CD4-positive, alpha-beta T cell treated with Interleukin-6 at 100 ng/mL for 8 hours (primary cell): ENCODE measurements around the gene RNF152.

Experiments used
- DNase-seq: peaks from one replicate; pipeline ENCODE4 v3.0.0-alpha.2; 2020; ENCODE audit warnings: mixed read lengths, low spot score

RNF152 gene

DNA sequence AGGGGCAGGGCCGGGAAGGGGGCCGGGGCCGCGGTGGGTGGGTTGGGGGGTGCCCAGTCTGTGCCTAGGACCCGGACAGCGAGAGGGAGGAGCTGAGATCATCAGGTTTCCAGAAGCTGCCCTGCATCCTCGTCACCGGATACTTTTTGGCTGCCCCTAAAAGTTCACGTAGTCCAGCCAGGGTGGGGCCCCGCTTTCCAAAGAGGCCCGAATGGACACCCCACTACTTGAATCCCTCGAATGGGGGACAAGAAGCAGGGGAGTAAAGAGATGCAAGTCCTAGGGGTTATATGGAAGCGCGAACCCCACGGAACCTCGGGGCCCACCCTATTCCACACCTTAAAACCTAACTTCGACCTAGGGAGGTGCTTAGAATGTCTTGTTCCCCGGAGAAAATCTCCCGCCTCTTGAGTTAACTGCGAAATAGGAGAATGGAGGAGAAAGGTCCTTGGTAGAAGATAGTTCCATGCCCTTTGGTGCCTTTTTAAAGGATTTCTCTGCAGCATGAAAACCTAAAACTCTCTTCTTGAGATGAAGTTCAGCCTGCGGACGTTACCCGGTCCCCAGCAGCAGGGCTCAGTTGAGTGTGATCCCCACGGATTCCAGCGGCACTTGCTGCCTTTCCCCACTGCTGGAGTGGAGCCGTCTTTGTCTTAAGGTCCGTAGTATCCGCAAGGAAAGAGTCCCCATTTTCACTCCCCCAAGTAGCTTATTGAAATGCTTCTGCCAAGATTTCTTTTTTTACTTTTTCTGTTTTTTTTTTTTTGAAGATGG lies 2.1 kb upstream of the RNF152 start:
- no peak for DNase-seq

DNA sequence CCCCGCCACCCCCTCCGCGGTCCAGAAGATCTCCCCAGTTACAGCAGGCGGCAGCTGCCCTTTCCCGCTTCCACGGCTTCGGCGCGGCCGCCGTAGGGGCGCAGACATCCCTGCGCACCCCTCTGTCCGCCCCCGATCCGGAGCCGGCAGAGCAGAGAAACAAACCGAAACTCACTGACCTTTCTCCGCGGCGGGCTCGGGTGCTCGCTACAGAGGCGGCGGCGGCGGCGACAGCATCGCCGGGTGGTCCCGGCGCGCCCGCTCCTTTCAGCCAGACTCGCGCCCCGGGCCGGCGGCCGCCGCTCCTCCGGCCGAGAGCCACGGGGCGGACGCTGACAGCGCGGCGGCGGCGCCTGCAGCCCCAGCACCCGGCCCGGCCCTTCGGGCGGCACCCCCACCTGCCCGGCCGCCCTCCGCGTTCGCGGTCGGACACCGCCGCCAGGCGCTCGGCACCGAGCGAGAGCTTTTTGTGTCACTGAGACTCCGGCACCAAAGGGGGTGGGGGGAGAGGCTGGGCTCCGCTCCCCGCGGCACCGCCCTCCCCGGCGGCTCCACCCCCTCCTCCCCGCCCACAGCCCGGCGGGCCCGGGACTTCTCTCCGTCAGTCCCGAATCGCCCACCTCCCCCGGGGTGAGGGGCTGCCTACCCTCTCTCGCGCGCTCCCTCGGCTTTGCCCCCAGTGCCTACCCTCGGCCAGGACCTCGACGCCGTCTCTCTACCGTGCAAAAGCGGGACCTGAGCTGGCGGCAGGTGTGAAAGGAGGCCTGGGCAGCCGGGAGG lies 1.4 kb upstream of the RNF152 start:
- peak; percentile 54 for DNase-seq

DNA sequence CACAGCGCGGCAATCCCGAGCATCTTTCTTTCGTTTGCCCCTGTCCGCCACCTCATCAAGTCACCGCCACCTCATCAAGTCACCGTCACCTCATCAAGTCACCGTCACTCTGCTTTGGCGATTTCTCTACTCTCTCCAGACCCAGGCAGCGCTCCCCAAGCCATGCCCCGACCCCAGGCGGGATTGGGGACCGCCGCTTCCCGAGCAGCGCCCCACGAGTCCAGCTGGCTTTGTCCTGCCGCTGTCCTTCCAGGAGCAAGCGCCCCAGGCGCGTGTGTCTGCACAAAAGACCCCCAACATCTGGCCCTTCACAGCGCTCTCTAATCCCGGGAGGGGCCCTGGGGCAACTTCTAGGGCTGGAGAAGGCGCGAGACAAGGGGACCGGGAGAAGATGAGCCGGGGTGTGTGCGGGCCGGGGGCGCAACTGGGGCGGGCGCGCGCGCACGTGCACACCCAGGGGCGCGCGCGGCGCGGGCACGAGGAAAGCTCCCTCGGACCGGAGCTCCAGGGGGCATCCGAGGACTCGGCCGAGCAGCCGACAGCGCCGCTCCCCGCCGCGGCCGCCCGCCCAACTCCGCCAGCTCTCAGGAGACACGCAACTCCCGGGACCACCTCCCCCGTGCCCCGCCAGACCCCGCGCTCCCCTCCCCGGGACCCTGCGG lies 633 bp upstream of the RNF152 start:
- DNase-seq: no peak

DNA sequence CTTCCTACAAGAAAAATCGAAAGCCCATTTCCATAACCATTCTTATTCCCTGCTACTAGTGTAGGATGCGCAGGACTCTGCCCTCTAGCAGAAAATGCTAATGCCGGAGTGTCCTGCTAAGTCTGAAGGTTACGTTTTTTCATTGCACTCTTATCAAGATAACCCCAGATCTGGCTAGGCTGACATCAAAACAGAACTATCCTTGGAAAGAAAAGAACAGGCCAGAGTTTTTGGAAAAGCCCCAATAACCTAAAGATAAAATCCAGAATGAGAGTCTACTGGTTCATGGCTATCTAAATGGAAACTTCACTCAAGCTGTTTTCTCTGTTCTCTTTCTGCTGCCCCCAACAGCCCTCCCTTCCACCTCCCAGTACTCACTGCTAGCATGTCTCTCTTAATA lies 913 bp downstream of the RNF152 start:
- DNase-seq: no peak

DNA sequence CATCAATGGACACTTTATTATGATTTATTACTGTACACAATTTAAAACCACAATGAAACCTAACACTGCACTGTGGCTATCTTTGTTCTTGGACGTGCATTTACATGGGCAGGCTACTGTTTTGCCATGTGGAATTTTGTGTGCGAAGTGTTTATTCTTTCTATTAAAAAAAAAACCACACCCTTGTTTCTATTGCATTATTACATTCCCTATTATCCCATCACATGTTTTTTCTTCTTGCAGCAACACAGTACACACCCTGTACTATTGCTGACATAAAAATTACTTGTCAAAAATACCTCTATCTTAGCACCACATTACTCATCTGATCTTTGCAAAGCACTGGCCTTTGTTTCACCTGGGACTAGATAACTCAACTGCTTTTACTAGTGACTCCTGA lies 1.5 kb downstream of the RNF152 start:
- DNase-seq: no peak

DNA sequence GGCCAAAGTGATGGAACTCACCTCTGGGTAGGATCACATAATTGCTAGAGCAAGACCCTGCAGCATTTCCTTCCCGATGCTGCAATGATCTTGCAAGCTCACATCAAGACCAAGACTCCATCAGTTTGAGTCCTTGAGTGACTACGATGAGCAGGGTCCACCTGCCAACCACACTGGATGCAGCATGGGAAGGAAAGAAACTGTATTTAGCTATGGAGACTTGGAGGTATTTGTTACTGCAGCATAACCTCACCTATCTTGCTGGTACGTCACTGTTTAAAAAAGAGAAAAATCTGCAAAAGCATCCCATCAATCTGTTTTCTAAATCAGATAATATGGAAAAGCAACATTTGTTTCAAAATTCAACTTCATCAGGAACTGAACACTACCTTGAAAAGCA lies 2.5 kb downstream of the RNF152 start:
- no peak for DNase-seq

DNA sequence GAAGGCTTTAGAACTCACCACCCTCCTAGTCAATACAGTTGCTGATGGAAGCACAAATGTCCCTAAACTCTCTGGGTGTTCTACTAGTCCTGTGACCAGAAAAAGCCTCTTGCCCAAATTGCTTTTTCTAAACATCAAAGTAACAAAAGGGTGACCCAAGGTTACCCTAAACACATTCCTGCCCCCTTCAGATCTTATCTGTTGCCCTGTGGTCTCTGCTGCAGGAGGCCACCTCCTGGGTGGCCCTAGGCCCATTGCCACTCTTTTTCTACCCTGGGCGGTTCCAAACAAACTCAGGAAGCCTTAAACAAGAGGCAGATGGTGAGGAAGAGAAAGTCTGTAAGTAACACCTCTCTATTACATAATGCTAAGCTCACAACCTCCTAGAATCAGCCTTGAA lies 3.3 kb downstream of the RNF152 start:
- no peak for DNase-seq

DNA sequence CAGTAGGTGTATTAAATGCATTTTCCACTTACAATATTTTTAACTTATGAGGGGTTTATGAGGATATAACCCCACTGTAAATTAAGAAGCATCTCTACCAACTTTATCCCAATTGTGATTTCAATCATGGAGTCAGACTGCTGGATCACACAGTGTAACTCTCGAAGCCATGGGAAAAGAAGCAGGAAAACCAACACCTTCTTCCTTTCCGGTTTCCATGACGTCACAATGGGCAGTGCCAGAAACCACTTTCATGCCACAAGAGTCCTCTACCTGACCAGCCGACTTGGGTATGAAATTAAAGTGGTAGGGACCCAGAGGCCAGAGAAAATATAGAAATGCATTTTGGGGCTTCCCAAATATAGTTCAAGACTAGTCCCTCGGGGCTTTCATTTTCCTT lies 4.2 kb downstream of the RNF152 start:
- no peak for DNase-seq

DNA sequence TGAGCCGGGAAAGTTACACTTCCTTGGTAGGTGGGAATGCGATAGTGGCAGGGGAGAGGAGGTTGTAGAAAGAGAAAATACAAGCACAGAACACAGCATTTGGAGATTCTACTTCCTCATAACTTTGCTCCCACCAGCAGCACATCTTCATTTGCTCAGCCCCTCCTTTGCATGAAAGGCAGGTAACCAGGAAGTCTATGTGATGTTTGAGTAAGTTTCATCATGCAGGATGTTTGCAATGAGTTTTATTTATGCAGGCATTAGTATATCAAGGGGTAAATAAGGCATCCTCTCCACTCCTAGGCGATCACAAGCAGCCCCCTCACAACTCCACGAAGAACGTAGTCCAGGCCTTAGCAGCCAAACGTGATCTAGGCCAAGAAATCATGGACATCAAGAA lies 5.0 kb downstream of the RNF152 start:
- DNase-seq: no peak

DNA sequence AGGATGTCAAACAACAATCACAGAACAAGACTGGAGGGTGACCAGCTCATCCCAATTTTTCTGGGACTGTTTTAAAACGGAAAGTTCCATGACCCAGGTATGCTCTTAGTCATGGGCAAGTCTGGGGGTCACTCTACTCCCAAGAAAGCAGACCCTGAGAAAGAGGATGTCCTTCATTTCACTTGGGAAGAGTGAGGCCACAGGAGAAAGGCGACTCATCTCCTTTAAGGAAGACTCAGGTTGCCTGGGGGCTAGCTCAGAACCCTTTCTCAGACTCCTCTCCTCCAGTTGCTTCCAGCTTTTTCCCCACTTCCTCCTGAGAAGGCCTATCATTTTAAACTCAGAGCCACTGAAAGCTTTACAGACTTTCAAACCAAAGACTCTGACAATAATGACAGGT lies 9.3 kb downstream of the RNF152 start:
- no peak for DNase-seq

DNA sequence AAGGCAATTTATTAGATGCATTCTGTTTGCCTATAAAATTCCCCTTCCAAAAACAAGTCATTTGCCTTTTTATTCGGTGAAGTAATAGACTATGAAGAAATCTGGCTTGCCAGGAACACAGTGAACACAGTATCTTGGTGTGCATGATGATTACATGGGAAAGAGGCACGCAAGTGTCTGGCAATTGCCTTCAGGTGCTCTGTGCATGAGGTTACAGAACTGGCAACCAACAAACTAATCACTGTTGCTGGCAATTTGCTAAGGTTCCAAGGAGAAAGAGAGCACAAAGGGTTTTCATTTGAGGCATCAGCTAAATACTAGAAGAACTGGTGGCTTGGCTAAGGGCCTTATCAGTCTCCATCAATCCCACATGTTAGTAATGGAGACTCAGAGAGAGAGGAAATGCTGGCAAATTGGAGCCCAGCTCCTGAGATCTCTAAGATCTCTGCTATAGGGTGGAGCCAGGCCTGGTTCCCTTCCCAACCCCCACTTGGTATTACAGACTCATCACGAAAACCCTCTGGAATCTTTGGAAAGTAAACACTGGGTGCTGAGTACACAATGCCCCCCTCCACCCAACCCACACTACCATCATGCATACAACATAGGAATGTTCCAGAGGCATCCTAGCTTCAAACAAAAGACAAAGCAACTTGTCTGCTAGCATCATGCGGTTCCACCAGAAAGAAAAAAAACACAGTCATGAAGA lies 10.4 kb downstream of the RNF152 start:
- no peak for DNase-seq

DNA sequence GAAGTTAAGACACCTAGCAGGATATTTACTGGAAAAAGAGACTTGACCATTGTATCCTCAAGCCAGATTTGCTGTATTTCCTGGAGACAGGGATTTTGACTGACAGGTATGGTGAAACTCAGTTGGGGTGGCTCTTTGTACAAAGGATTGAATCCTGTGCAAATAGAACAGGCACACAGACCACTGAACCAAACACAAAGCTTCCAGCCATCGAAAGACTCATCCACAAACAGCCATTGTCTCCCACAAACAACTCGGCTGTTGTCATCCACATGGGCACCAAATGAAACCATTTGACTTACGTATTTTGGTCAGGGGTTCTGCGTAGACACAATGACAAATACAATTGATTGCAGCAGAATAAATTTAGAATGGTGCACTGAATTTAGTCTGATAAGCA lies 15.9 kb downstream of the RNF152 start:
- DNase-seq: no peak

DNA sequence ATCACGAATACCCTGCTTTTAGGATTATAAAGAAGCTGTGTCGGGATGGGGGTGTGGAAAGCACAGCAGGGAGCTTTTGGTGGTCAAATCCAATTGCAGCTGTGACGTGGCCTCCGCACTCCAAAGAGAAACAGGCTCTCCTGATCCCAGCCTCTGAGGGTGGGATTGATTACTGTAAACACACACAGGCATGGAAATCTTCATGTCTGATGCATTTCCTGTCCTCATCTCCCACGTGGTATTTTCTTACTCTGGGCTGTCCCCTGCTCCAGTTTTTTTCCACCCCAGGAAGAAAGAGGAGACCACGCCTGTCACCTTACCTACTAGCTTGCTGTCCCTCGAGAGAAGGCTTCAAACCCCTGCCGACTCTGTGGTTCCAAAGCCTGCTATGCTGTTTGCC lies 22.7 kb downstream of the RNF152 start:
- DNase-seq: no peak

DNA sequence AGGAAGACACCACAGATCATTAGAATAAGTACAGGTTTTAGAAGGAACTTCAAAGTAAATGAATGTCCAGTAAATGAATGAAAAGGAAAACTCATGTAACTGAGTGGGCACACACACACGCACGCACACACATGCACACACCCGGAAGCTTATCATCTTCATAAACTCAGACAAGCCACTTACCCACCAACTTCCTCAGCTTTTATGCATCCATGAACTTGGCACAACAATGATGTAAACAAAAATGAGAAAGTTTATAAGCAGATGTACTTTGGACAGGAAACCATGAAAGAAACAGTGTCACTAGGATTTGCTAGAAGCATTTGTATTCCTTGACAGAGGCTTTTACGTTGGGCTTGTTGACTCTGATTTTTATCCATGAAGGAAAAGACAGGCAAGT lies 23.2 kb downstream of the RNF152 start:
- no peak for DNase-seq

DNA sequence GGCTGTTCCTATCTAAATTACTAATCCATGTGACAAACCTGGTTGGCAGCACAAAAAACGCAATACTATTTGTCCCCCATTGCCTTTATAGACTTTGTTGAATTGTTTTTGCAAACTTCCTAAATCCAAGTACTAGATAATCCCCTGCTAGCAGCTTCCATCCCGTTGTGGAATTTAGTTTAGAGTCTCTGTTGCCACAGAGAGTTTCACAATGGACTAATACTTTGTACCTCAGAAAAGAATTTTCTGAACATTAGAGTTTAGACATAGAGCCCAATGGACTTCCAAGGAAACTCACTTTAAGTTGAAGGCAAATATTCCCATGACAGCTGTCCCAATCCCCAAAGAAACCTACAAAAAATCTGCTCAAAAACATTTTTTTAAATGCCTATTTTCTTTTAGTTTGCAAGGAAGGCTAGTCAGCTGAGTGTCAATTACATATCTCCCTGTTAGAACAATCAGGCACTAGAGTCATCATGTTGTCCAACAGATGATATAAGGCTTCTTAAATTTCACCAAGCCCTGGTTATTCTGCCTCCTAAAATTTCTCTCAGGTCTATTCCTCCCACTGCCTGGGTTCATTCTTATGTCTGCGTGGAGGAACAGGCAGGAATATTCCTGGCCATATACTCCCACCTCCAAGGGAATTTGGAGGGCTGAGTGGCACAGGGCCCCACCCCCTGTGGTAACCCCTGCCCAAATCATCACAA lies 27.2 kb downstream of the RNF152 start:
- DNase-seq: no peak

DNA sequence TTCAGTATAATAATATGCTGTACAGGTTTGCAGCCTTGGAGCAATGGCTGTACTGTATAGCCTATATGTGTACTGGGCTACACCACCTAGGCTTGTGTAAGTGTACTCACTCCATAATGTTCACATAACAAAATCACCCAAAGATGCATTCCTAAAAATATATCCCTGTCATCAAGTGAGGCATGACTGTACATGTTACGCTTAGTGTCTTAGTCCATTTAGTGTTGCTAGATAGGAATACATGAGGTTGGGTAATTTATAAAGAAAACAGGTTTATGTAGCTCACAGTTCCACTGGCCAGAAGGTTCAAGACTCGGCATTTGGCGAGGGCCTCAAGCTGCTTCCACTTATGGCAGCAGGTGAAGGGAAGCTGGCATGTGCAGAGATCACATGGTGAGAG lies 31.4 kb downstream of the RNF152 start:
- DNase-seq: no peak

DNA sequence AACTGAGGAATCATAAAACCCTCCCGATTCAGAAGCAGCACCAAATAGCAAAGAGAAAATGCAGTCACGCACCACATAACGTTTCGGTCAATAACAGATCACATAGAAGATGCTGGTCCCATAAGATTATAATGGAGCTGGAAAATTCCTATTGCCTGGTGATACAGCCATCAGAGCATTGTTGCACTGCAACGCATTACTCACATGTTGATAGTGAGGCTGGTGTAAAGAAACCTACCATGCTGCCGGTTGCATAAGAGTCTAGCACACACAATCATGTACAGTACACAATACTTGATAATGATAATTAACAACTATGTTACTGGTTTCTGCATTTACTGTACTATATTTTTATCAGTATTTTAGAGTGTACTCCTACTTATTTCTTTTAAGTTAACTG lies 32.5 kb downstream of the RNF152 start:
- no peak for DNase-seq

DNA sequence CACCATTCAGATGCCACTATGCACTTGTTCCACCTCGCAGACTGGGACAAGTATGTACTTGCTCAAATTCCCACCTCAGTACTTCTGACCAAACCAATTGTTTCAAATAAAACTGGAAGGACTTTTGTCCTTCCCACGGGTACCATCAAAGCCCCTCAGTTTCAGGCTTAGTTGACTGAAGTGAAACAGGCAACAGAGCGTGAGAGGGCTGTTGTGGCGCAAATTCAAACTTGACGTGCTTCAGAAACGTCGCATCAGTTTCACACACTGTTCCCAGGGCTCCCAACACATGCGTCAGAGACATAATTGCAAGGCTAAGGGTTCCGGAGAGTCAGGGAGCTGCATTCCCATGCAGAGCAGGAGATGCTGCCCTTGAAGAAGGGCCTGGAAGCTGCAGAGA lies 33.7 kb downstream of the RNF152 start:
- no peak for DNase-seq

DNA sequence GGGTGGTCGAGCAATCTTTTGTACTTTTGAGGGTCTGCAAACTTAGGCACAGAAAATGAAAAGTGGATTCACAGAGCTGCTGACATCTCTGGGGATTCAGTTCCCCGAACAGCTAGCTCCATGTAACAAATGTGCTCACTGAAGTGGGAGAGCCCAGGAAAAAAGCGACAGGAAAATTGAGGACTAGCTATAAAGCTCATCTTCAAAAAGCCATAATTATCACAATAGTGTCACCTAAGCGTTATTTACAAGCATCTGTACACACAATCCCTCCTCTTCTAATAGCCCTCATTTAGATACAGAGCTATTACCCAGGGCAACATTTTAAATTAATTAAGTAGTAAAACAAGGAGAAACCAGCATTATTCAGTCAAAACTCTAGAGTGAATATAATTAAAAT lies 36.1 kb downstream of the RNF152 start:
- DNase-seq: no peak

DNA sequence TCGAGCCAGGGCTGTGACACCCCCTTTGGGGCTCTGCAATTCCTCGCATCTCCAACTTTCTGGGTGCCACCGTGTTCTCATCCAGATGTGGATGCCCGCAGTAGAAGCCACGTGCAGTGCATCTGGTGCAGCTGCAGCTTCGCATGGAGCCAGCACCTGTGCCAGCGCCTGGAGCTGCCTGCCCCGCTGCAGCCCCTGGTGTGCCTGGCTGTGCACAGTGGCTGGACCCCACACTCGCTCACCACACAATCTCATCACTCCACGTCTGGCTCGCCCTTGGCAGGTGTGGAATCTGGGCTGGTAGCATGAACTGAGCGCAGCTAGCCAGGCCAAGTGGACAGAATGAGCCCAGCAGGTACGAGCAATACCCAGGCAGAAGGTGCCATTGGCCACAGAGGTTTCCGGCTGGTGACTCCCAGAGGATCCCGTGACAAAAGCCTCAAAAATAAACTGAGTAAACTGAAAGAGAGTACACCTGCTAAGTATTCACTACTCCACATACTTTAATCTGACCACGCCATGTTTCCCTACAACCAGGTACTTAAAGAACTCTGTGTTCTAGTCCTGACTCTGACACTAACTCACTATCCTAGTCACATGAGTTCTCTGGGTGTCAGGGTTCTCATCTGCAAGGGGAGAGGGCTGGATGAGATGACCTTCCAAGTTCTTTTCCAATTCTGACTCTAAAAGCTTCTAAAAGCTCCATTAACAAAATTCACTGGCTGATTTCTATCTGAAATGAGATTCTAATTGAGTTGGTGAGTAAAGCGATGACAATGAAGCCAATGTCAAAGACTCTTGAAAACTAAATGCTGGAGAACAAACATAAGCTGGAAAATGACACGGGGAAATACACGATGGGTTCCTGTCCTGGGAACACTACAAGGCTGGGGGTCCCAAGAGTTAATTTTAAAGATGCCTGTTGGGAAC lies 37.1 kb downstream of the RNF152 start:
- DNase-seq: no peak
